Stimulated activated CD8-positive, alpha-beta memory T cell treated with anti-CD3 and anti-CD28 coated beads, Interleukin-7, amount 100 ng/mL, for 1 hour (primary cell): ENCODE measurements around the gene NET1.

Source experiments
- DNase-seq, 2 donors: peaks; one replicate each; pipeline ENCODE4 v3.0.0-alpha.2; 2020; ENCODE audit warnings: low read depth in 2 of 2

NET1 gene

GRCh38 chr10:5502061-5502521 is 89.7 kb downstream of the NET1 start:
- DNase-seq: no peak

GRCh38 chr10:5502571-5503476 is 90.5 kb downstream of the NET1 start:
- DNase-seq: no peak

- DNase-seq: no peak
Observed at GRCh38 chr10:5503477-5503835, 91.1 kb downstream of the NET1 start.

- no peak for DNase-seq
Observed at GRCh38 chr10:5504146-5505072, 92.1 kb downstream of the NET1 start.

- DNase-seq: no peak
Observed at GRCh38 chr10:5506246-5506645, 93.9 kb downstream of the NET1 start.

GRCh38 chr10:5506751-5507648 is 94.6 kb downstream of the NET1 start:
- no peak for DNase-seq

- DNase-seq: no peak
Observed at GRCh38 chr10:5507649-5508131, 95.3 kb downstream of the NET1 start.

- no peak for DNase-seq
Observed at GRCh38 chr10:5508161-5508604, 95.8 kb downstream of the NET1 start.
